Liver (tissue), 3 donors: ENCODE measurements around the gene NKX2-1.

Experiments
- CTCF ChIP-seq: fragments of 150-350 bp; IDR thresholded peaks from 2 replicates; pipeline ENCODE4 v1.5.1; 2017; ENCODE audit warnings: improper control_type of control experiment, low read depth, low read length; ENCODE audit not compliant: missing input control
- EGR1 ChIP-seq, 2 donors: IDR thresholded peaks; 2 replicates each; pipeline ENCODE4 v1.6.1; 2016 to 2018; ENCODE audit warnings: antibody characterized with exemption in 2 of 2, low read depth in 2 of 2
- FOXA1 ChIP-seq: IDR thresholded peaks from 2 replicates; pipeline ENCODE4 v1.6.1; 2016; ENCODE audit warnings: antibody characterized with exemption
- GABPA ChIP-seq, 2 donors: IDR thresholded peaks in 1 of 2; conservative IDR thresholded peaks in 1 of 2; 2 replicates each; pipeline ENCODE4 v1.6.1; 2016; ENCODE audit warnings: antibody characterized with exemption in 2 of 2, mild to moderate bottlenecking in 1 of 2, moderate library complexity in 1 of 2
- HNF4A ChIP-seq, 2 donors: conservative IDR thresholded peaks; 2 replicates each; pipeline ENCODE4 v1.6.1; 2016; ENCODE audit warnings: antibody characterized with exemption in 2 of 2, mild to moderate bottlenecking in 2 of 2
- JUND ChIP-seq, 2 donors: IDR thresholded peaks; 2 replicates each; pipeline ENCODE4 v1.6.1; 2016; ENCODE audit warnings: antibody characterized with exemption in 2 of 2
- RAD21 ChIP-seq, 2 donors: IDR thresholded peaks; 2 replicates each; pipeline ENCODE4 v1.6.1; 2016; ENCODE audit warnings: antibody characterized with exemption in 2 of 2, mild to moderate bottlenecking in 2 of 2
- TAF1 ChIP-seq: conservative IDR thresholded peaks from 2 replicates; pipeline ENCODE4 v1.6.1; 2016; ENCODE audit warnings: antibody characterized with exemption, mild to moderate bottlenecking
- YY1 ChIP-seq: IDR thresholded peaks from 2 replicates; pipeline ENCODE4 v1.6.1; 2016; ENCODE audit warnings: antibody characterized with exemption, mild to moderate bottlenecking
- ZBTB33 ChIP-seq: IDR thresholded peaks from 2 replicates; pipeline ENCODE4 v1.6.1; 2016; ENCODE audit warnings: antibody characterized with exemption
- TF ChIP-seq, protein P1 (sequence below): IDR thresholded peaks from 2 replicates; pipeline ENCODE4 v1.6.1; 2016; ENCODE audit warnings: antibody characterized with exemption, mild to moderate bottlenecking
- TF ChIP-seq, protein P2 (sequence below): IDR thresholded peaks from 2 replicates; pipeline ENCODE4 v1.6.1; 2016; ENCODE audit warnings: antibody characterized with exemption
- donor health status: healthy.
- donor health status: healthy.

GRCh38 chr14:36471431-36471830 lies 48.6 kb downstream of the NKX2-1 start:
- TF ChIP-seq CTCF (no peak), GABPA (IDR thresholded peaks at IDR 0.05 in 1 of 2, conservative IDR thresholded peaks at IDR 0.05 in 1 of 2) (no peak), ZBTB33 (no peak), EGR1 (IDR thresholded peaks at IDR 0.05; ENCODE audit: low read depth in 2 of 2) (no peak), HNF4A (conservative IDR thresholded peaks at IDR 0.05) (no peak), RAD21 (IDR thresholded peaks at IDR 0.05) (no peak), TAF1 (no peak), JUND (IDR thresholded peaks at IDR 0.05) (no peak), FOXA1 (no peak), YY1 (no peak)
- TF ChIP-seq, protein P1, sequence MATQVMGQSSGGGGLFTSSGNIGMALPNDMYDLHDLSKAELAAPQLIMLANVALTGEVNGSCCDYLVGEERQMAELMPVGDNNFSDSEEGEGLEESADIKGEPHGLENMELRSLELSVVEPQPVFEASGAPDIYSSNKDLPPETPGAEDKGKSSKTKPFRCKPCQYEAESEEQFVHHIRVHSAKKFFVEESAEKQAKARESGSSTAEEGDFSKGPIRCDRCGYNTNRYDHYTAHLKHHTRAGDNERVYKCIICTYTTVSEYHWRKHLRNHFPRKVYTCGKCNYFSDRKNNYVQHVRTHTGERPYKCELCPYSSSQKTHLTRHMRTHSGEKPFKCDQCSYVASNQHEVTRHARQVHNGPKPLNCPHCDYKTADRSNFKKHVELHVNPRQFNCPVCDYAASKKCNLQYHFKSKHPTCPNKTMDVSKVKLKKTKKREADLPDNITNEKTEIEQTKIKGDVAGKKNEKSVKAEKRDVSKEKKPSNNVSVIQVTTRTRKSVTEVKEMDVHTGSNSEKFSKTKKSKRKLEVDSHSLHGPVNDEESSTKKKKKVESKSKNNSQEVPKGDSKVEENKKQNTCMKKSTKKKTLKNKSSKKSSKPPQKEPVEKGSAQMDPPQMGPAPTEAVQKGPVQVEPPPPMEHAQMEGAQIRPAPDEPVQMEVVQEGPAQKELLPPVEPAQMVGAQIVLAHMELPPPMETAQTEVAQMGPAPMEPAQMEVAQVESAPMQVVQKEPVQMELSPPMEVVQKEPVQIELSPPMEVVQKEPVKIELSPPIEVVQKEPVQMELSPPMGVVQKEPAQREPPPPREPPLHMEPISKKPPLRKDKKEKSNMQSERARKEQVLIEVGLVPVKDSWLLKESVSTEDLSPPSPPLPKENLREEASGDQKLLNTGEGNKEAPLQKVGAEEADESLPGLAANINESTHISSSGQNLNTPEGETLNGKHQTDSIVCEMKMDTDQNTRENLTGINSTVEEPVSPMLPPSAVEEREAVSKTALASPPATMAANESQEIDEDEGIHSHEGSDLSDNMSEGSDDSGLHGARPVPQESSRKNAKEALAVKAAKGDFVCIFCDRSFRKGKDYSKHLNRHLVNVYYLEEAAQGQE: no peak
- TF ChIP-seq, protein P2, sequence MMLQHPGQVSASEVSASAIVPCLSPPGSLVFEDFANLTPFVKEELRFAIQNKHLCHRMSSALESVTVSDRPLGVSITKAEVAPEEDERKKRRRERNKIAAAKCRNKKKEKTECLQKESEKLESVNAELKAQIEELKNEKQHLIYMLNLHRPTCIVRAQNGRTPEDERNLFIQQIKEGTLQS: no peak
